Measurements from ENCODE around the gene TCP11. TPM values are rescaled to one million over a fixed set of nuclear protein-coding genes. Genes with fewer than 3 reads are reported as not detected.

The TCP11 gene
- total RNA-seq, 1 experiment from 2014 or later = not detected

- H3K36me3 Mint-ChIP-seq (ENCODE audit: insufficient read depth in 1 of 3, low read depth in 3 of 3) = no peaks in the 10 kb centered on the region
- H4K5ac ChIP-seq (ENCODE audit: insufficient read length, low read depth, low read length) = no peak overlapping the region
- H3K79me1 ChIP-seq (ENCODE audit: insufficient read depth, low read depth, low read length, poor library complexity, severe bottlenecking) = no peaks in the 10 kb centered on the region
- H3K27me3 ChIP-seq (ENCODE audit: insufficient read depth, low read length) = no peaks in the 10 kb centered on the region
- no peak overlapping the region for H3K18ac ChIP-seq (ENCODE audit: insufficient read length, low read depth, low read length)
- no peak overlapping the region for H3K4me3 Mint-ChIP-seq
- no peaks in the 10 kb centered on the region for H3K23me2 ChIP-seq (ENCODE audit: insufficient read length, low read depth, low read length, poor library complexity, severe bottlenecking)
- H3K14ac ChIP-seq (ENCODE audit: insufficient read depth, low read length) = no peak overlapping the region
- no peak for DNase-seq
- H3K4ac ChIP-seq (ENCODE audit: low read depth, low read length) = no peak overlapping the region
- no peak overlapping the region for H2BK5ac ChIP-seq (ENCODE audit: insufficient read length, low read length)
- no peak overlapping the region for H3K27ac Mint-ChIP-seq
- no peaks in the 10 kb centered on the region for H3K9me3 ChIP-seq (ENCODE audit: control insufficient read depth, low read depth, low read length)
- H2AK5ac ChIP-seq (ENCODE audit: insufficient read length, low read length) = no peak overlapping the region
- no peak overlapping the region for H2BK120ac ChIP-seq (ENCODE audit: low read depth, low read length, poor library complexity, severe bottlenecking)
- no CpG with 5 or more reads among the region's 5 CpGs for WGBS (ENCODE audit: extremely low coverage, insufficient read length, low lambda C conversion rate)
- H3K4me1 ChIP-seq (ENCODE audit: insufficient read depth, low read length) = no peaks in the 10 kb centered on the region
- H3K27me3 Mint-ChIP-seq (ENCODE audit: low read depth) = peaks cover 35% of the 10 kb centered on the region
- H3K4me2 ChIP-seq (ENCODE audit: insufficient read depth, insufficient read length, low read length) = no peak overlapping the region
- no peak overlapping the region for H3T11ph ChIP-seq (ENCODE audit: low read length)
- no peak overlapping the region for H3K23ac ChIP-seq (ENCODE audit: insufficient read length, low read depth, low read length)
- no peak overlapping the region for H4K91ac ChIP-seq (ENCODE audit: insufficient read length, low read depth, low read length)
- no peak overlapping the region for H3K56ac ChIP-seq (ENCODE audit: insufficient read length, low read depth, low read length)
- no peaks in the 10 kb centered on the region for H3K79me2 ChIP-seq (ENCODE audit: insufficient read depth, low read length)
- no peak overlapping the region for H3K27ac ChIP-seq (ENCODE audit: insufficient read length, low read depth, low read length)
- H3K9me3 Mint-ChIP-seq = no peaks in the 10 kb centered on the region
- H2AFZ ChIP-seq (ENCODE audit: low read length) = no peak overlapping the region
- no peak overlapping the region for H4K8ac ChIP-seq (replicated peaks; ENCODE audit: insufficient read length, low read depth, low read length)
- peaks cover 13% of the 10 kb centered on the region in 2 experiments; a peak in 3 of 4 replicates for H3K4me1 Mint-ChIP-seq
- no peak for TF ChIP-seq CTCF (conservative IDR thresholded peaks at IDR 0.05)
- H4K20me1 ChIP-seq (ENCODE audit: control insufficient read depth, insufficient read depth, insufficient read length) = no peaks in the 10 kb centered on the region
- no peak overlapping the region for H2BK12ac ChIP-seq (ENCODE audit: insufficient read length, low read depth, low read length)
- no peak overlapping the region for H2BK15ac ChIP-seq (ENCODE audit: low read depth, low read length)
- H2BK20ac ChIP-seq (ENCODE audit: low read depth, low read length, poor library complexity, severe bottlenecking) = no peak overlapping the region
- no peak overlapping the region for H3K9ac ChIP-seq (ENCODE audit: extremely low read depth, insufficient read length, low read length)
Measured at GRCh38 chr6:35161776-35162607, 20.9 kb upstream of the TCP11 start.
